Measurements from ENCODE around the gene TH. TPM values are rescaled to one million over a fixed set of nuclear protein-coding genes. Genes with fewer than 3 reads are reported as not detected.

Gene TH
- total RNA-seq, 1 donor from 2014 or later: 4.3 TPM

DNA sequence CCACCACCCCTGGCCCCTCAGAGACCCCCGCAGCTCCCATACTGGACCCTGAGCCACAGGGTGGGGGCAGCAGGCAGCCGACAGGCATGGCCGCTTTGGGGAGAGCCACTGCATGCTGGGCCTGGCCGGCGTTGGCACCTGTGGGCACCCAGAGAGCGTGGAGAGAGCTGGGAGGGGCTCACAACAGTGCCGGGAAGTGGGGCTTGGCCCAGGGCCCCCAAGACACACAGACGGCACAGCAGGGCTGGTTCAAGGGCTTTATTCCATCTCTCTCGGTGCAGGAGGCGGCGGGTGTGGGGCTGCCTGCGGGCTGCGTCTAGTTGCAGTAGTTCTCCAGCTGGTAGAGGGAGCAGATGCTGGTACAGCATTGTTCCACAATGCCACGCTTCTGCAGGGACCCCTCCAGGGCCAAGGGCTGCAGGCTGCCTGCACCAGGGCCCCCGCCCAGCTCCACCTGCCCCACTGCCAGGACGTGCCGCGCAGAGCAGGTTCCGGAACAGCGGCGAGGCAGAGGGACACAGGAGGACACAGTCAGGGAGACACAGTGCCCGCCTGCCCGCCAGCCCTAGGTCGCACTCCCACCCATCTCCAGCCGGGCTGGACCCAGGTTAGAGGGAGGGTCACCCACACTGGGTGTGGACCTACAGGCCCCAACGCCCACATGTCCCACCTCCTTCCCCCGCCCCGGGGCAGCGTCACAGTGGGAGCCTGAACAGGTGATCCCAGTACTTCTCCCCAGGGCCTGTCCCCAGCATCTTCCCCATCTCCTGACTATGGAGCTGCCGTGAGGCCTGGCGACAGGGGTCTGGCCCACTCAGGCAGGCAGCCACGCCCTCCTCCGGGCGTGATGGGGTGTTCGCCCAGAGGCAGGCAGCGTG is 11.8 kb downstream of the TH start:
- no peak for DNase-seq (ENCODE audit: low spot score)

DNA sequence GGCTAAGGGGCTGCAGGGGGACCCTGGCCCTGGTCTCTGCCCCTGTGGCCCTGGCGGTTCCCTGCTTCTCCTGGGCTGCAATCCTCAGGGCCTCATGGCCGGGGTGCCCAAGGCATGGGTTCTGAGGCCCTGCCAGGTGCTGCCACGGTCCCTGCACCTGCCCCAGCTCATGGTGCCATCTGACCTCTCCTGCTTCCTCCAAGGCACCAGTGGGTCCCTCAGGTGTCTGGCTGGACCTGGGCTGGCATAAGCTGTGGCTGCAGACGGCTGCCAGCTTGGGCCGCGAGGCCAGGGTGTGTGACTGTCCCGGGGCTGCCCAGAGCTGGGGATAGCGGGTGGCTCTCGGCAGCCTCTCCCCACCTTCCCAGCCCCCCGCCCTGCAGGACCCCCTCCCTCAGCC is 12.6 kb downstream of the TH start:
- no peak for DNase-seq (ENCODE audit: low spot score)

GRCh38 chr11:2158296-2158737 is 13.3 kb downstream of the TH start:
- DNase-seq (ENCODE audit: low spot score): no peak

- no peak for DNase-seq (ENCODE audit: low spot score)
These were observed 14.1 kb downstream of the TH start for GRCh38 chr11:2157294-2158040.

- peak; percentile 76 for DNase-seq (ENCODE audit: low spot score)
These were observed 15.0 kb downstream of the TH start for GRCh38 chr11:2156416-2157182.

- no peak for DNase-seq (ENCODE audit: low spot score)
These were observed 16.1 kb downstream of the TH start for GRCh38 chr11:2155511-2155910.

- no peak for DNase-seq (ENCODE audit: low spot score)
These were observed 16.7 kb downstream of the TH start for GRCh38 chr11:2154889-2155288.

GRCh38 chr11:2154195-2154585 is 17.4 kb downstream of the TH start:
- DNase-seq (ENCODE audit: low spot score): no peak

DNA sequence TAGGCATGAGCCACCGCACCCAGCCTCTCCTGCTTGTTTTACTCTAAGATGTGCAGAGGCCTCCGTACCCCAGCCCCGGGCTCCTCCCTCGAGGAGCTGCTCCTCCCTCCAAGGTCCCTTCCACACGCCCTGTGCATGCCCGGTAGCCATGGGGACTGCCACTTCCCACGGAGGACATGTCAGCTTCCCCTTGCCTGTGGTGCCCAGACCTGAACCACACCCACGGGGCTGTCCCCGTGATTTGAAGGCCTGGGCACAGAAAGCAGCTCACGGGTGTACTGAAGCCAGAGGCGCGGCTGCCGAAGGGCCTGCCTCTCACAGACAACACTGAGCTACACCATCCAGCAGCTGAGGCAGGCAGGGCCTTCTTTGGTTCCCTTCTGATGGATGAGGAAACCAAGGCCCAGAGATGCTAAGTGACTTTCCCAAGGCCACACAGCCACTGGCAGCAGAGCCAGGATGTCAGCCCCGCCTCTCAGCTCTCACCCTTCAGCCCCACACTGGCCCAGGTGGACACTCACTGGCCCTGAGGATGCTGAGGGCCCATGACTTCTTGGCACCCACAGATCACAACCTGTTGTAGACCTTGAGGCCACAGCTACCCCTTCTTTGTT is 17.9 kb downstream of the TH start:
- no peak for DNase-seq (ENCODE audit: low spot score)

- DNase-seq (ENCODE audit: low spot score): peak; percentile 82
These were observed 19.9 kb downstream of the TH start for GRCh38 chr11:2151500-2152257.

DNA sequence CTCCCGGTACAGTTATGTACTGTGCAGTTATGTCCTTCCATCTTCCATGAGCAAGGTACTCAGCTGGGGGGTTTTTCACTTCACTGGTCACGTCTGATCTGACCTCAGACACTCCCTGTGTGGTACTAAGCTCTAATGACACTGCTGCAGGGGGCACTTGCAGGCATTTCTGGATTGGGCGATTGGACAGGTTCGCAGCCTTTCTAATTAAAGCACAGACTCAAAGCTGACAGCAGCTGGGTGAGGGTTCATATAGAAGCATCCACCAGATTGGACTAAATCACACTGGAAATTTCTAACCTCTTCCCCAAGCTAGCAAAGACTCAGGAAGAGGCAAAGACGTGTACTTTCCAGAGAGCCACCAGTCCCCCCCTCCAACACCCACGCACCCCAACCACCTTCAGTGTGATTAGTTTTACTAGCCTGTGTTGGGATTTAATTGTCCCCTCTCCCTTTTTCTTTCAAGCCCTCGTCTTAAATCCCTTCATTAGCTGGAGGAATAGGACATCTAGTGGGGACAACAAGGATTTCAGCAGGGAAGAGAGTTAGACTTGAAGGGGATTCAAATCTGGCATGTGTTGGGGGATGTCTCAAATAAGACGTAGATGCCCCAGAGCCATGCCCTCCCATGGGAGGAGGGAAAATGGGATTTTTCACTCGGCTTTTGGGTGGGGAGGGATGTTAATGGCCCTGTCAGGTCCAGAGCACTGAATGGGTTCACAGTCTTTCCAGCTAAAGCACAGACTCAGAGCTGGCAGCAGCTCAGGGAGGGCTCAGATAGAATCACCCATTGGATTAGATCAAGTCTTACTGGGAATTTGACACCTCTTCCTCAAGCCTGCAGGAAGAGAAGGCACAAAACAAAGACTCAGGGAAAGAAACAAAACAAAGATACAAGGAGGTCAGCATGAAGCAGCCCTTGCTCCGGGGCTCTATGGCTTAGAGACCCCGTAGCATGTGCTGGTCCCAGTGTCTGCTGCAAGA is 21.5 kb downstream of the TH start:
- DNase-seq (ENCODE audit: low spot score): no peak

DNA sequence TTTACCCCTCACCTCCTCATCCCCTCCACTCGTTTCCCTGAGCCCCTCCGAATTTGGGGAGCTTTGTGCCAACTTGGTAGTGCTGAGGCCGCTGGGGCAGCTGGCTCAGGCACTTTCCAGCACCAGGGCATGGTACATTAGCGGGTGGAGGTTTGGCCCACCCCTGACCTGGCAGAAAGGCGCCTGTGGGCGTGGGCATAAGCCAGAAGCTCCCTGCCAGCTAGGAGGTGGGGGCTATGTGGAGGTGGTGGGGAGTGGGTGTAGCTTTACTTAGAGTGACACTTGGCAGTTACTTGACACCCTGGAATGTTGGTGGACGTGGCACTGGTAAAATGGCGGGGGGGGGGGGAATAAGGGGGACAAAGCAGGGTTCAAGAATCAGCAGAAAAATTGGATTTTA is 22.2 kb downstream of the TH start:
- DNase-seq (ENCODE audit: low spot score): no peak

DNA sequence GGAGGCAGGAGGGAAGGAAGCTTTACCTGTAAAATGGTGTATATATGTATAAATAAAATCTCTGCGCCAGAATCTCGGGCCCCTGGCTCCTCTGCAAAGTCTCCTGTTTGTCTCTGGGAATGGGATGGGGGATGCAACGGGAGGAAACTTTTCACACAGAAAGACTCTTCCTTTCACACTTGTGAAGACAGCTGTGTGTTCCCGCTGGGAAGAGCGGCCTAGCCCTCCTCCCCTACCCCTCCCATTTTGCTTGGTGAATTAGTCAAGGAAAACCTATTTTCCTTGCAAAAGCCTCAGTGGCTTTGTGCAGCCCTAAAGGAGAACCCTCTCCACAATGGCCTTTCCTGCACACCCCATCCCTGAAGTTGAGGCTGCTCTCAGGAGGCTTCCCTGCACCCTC is 23.0 kb downstream of the TH start:
- no peak for DNase-seq (ENCODE audit: low spot score)

DNA sequence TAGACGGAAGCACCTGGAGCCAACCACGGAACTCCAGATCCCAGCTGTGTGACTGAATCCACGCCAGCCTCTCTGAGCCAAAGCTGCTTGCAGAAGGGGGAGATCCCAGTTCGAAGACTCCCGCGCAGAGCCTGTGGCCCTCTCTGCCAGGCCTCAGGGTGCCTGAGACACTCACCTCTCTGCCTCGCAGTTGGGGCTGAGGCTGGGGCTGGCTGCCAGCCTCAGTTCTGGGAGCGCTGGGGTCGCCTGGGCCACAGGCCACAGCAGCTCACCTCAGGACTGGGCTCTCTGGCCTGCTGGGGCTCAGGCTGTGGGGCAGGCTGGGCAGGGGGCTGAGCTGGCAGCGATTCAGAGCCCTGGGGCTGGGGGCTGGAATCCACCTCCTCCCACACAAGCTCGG is 24.2 kb downstream of the TH start:
- no peak for DNase-seq (ENCODE audit: low spot score)

GRCh38 chr11:2146051-2146450 is 25.6 kb downstream of the TH start:
- no peak for DNase-seq (ENCODE audit: low spot score)

- DNase-seq (ENCODE audit: low spot score): no peak
These were observed 26.9 kb downstream of the TH start for GRCh38 chr11:2144544-2145248.

DNA sequence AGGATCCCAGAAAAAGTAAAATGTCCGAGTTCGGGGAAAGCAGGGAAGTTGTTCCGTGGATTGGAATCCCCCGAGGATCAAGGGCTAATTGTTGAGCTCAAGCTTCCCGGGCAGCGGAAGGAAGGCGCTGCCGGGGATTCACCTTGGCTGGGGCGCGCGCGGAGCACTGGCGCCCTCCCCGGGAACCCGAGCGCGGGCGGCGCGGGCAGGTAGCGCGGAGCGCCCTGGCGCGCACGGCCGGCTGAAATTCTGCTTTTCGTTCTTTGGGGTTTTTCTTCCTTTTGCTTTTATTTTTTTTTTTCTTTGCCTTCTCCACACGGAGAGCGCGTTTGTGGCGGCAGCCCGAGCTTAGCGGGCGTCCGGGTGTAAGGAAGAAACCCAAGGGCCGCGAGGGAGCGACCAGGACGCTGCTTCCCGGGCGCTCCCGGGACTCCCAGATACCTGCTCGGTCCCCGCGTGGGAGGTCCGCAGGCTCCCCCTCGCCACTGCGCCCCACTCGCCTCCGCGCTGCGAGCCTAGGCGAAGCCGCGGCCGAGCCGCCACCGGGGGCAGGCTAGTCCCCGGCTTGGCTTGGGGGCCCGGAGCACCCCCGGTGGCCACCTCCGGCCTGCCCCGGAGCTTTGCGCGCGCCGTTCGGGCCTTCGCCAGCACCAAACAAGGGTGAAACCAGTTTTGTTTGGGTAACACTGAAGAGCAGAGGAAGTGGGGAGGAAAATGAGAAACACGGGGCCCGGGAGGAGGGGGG is 27.6 kb downstream of the TH start:
- no peak for DNase-seq (ENCODE audit: low spot score)

DNA sequence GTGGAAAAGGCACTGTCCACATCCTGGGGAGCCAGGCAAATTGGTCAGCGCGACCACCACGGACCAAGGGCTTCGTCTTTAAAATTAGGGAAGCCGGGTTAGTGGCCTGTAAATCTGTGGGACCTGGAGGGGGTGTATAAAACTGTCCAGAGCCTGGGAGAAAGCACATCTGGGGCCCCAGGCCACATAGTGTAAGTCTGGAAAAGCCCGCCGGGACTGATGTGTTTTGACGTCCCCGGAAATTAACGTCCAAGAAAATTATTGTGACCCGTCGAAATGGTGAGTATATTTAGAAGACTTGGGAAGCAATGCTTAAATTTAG is 28.2 kb downstream of the TH start:
- DNase-seq (ENCODE audit: low spot score): no peak

DNA sequence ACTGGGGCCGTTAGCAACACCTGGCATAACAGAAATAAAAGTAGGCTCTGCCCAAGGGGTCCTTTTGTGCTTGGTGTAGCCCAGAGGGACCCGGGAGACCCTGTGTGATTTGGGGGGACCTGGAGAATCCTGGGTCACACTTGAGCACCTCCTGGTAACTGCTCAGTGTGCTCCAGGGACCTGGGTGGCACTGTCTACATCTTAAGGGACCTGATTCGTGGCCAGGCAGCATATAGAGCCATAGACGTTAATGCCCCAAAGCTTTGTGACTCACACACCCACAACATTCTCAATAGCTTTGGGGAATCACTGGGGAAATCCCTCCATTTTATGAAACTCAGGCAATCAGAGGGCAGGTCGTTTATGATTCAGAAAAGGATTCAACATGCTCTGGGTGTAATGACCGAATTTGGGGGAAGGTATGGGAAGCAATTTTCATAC is 28.8 kb downstream of the TH start:
- DNase-seq (ENCODE audit: low spot score): no peak
